Stimulated activated naive CD8-positive, alpha-beta T cell treated with anti-CD3 and anti-CD28 coated beads, Interleukin-15, Interleukin-2, amounts not matched to agents 100 U/mL and 50 U/mL, for 24 hours (primary cell): ENCODE data around the gene RNF144B.
"Not testable (repeated sequence)": the region's sequence is repeated elsewhere in the genome, so short reads cannot be mapped to it uniquely, and the experiment has no call there.

Experiments used
- ATAC-seq: fragments of 150-1000 bp; cut with Tn5 transposase; one replicate; pipeline ENCODE4 v1.10.0; 2021
- DNase-seq: peaks from one replicate; pipeline ENCODE4 v3.0.0; 2021

RNF144B gene

GRCh38 chr6:18371010-18371409 lies 16.1 kb upstream of the RNF144B start:
- DNase-seq (no peak), ATAC-seq (no peak)

GRCh38 chr6:18371656-18372055 lies 15.5 kb upstream of the RNF144B start:
- ATAC-seq = no peak
- no peak for DNase-seq

GRCh38 chr6:18380158-18380836 lies 6.9 kb upstream of the RNF144B start:
- DNase-seq = no peak
- ATAC-seq = no peak

- DNase-seq (no peak), ATAC-seq (no peak)
Observed at GRCh38 chr6:18380851-18381250, 6.3 kb upstream of the RNF144B start.

GRCh38 chr6:18383441-18383840 lies 3.7 kb upstream of the RNF144B start:
- ATAC-seq = no peak
- DNase-seq = no peak

GRCh38 chr6:18384621-18385020 lies 2.5 kb upstream of the RNF144B start:
- DNase-seq (no peak), ATAC-seq (no peak)

- ATAC-seq = no peak
Observed at GRCh38 chr6:18386298-18386976, 713 bp upstream of the RNF144B start.

DNA sequence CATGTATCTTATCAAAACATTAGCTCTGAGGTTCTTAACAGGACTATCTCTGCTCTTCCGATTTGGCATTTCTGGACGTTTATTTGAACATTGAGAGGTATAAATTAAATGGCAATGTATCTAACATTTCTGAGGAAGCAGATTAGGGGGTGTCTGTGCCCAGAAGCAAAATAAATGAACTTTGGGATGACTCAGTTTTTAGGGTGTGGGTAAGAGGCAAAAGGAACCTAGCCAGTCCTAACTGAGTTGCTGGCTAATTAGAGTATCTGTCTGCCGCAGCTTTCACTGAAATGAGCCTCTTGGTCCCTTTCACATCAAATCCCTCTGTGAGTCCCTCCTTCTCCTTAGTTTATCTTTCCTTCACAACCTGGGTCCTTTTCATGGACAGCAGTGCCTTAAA lies 1.1 kb downstream of the RNF144B start:
- ATAC-seq (no peak), DNase-seq (no peak)

More at GRCh38 chr6:18386298-18386976, 713 bp upstream of the RNF144B start:
- no peak for DNase-seq

DNA sequence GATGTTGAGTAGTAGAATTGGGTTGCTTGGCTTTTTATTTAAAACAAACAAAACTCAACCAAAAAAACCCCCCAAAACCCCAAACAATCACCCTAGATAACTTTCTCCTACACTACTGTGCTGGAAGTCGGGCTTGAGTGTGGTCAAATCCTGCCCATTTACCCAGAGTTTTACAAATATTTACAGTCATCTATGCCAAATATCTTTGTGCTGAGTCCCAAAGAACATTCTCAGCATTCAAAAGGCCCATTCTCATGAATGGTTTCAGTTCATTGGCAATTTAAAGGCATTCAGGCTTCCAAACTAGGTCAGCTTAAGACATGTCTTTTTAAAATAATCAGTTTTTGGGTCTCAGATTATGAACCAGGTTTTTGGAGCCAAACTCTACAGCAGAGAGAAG lies 1.8 kb downstream of the RNF144B start:
- DNase-seq (no peak), ATAC-seq (no peak)

- ATAC-seq (no peak), DNase-seq (no peak)
Observed at GRCh38 chr6:18389479-18389878, 2.3 kb downstream of the RNF144B start.

GRCh38 chr6:18390476-18390875 lies 3.3 kb downstream of the RNF144B start:
- DNase-seq (no peak), ATAC-seq (no peak)

DNA sequence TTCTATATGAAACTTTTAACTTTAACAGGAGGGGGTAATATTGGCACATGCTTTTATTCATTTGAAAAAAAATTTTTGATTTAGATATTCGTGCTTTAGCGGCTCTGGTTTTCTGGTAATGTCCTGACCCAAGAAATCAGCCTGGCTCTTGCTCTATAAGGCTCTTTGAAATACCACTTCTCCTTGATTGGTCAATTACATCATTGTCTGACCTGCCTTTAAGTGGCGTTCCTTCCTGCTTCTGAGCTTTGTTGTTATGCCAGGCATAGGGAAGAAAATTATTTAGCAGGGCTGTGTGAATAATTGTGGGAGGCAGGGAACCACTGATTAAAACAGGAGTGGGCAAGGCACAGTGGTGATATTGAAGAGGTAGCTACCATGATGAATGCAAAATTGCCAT lies 3.9 kb downstream of the RNF144B start:
- DNase-seq = no peak
- no peak for ATAC-seq

- ATAC-seq (no peak), DNase-seq (no peak)
Observed at GRCh38 chr6:18392346-18392877, 5.3 kb downstream of the RNF144B start.

DNA sequence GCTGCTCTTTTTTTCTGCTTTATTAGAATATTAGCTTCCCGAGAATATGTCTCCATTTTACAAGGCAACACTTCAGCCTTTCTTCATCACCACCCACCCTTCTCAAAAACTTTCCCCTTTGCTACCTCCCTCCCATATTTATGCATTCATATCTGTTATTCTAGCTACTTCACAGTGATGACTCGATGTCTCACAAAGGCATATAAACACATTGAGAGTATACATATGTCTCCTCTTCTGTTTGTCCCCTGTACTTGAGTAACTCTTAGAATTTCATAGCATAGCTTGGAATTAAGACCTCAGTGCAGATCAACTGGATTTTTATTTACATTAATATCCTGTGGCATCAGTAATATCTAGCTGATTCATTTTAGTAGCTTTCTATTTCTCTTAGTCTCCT lies 6.5 kb downstream of the RNF144B start:
- DNase-seq (no peak), ATAC-seq (no peak)

DNA sequence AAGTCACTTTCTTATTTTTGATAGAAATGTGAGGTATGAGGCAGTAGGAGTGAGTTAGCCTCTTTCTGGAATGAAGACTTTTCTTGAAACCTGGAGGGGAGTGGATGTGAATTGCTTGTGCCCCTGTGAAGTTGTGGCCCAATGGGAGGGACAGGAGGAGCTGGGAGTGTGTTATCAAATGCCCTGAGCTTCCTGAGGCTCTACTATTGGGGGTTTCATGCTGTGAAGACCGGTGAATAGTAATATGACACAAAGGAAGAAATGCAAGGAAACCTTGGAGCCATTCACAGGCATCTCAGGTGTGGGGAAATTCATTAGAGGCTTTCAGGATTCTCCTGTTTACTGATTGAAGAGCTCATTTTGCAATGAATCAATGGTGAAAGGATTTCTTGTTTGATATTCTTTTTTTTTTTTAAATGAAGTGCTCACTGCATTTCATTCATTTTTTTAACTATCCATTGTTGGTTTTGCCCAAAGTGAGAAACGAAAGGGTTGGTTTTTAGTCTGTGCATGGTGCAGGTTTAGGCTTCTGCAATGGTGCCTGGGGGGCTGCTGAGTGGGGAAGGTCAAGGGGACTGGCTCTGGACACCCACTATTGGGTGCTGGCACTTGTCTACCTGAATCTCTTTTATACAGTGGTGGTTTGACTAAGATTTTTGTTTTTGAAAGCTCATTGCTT lies 8.2 kb downstream of the RNF144B start:
- no peak for ATAC-seq

DNA sequence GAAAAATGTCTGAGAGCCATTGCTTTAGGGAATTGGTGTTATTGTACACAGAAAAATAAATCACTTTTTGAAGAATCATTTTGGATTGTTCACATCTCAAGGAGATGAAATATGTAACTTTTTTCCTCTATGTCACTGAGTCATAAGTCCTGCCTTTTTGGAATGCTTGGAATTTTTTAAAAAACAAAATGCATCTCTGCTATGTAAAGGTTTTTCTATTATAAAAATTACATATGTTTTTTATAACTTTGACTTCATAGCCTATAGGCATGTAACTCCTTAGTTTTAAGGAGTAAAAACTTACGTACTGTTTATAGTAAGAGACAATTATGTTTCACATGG lies 8.7 kb downstream of the RNF144B start:
- ATAC-seq (no peak), DNase-seq (no peak)

More for the DNA sequence above, 8.2 kb downstream of the RNF144B start:
- no peak for DNase-seq

DNA sequence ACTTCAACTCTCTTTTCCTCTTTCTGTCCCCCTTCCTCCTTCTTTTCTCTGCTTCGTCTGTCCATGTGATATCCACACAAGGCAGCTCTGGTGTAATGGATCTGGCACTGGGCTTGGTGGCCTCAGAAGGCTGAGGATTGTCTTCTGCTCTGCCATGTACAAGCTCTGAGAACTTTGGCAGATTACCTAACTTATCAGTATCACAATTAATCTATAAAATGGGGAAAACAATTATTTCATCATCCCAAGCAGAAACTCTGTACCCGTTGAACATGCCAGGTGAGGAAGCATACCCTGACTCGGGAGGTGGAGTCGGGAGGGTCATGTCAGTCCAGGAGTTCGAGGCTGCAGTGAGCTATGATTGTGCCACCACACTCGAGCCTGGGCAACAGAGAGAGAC lies 10.6 kb downstream of the RNF144B start:
- ATAC-seq (no peak), DNase-seq (no peak)

- not testable (repeated sequence) for DNase-seq, ATAC-seq
Observed at GRCh38 chr6:18398225-18398624, 11.1 kb downstream of the RNF144B start.

DNA sequence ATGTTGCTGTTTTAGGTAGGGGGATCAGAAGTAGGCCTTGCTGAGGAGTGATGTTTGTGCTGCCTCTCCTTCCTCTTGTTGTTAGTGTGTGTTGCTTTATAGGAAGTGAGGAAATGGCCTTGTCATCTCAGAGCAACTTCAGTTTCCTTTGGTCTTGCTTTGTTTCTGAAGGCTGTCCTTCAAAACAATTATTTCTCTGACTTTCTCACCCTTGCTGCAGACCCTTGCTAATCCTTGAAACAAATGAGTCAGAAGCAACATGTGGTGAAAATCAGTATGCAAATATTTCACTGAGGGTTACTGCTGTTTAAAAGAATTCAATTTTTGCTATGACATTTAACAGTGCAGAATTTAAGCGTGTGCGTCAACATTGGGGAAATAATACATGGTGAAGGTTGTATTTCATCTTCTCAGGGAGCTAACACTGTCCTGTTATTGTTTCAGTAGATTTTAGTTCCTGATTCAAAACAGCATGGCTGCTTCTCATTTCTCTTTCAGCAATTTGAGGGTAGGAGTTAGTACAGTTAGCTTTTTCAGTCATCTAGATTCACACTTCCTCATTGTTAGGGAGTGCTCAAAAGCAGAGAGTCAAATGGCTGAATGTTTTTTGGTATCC lies 13.8 kb downstream of the RNF144B start:
- ATAC-seq = peak; percentile 65
- no peak for DNase-seq

- ATAC-seq, DNase-seq: not testable (repeated sequence)
Observed at GRCh38 chr6:18404965-18405364, 17.8 kb downstream of the RNF144B start.

GRCh38 chr6:18405477-18406293 lies 18.5 kb downstream of the RNF144B start:
- peak; percentile 38 for ATAC-seq
- DNase-seq = no peak
